Measurements from ENCODE around the gene TMEM154. TPM values are rescaled to one million over a fixed set of nuclear protein-coding genes. Genes with fewer than 3 reads are reported as not detected.
"Not testable (repeated sequence)": the region's sequence is repeated elsewhere in the genome, so short reads cannot be mapped to it uniquely, and the experiment has no call there.

TMEM154 gene
- total RNA-seq, 1 experiment from 2014 or later, result 72.2 TPM

DNA sequence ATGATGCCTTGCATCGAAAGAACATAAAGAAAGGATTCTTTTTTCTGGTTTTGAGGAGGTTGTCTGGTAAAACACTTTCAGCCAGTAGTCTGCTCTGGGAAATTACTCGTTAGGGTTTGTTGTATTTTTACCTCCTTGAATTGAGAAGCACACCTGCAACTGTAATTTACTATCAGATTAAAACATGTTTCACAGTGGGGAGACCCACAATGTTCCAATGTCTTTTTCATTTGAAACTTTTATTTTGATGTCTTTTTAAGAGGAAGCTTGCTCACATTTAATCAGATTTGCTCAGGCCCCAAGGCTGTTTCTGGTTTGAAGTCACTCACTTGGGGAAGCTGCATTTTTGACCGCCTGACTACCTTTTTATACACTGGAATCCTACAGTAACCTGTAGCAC, 12.0 kb downstream of the TMEM154 start:
- no peak for DNase-seq (ENCODE audit: low spot score)

DNA sequence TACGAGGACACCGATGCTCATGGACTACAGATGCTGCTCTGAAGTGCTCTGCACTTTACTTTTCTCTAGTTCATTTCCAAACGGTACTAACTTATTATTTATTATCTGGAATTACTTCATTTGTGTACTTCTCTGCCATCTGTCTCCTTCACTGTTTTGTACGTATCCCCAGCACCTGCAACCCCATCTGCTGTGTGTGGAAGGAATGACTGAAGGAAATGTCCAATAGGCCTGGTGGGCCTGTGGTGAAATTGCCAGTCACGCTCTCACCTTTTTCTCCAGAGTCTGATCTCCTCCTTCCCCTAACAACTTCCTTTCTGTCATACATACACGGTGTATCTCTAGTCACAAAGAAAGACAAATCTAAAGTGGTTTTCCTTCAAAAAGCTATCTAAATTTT, 12.9 kb downstream of the TMEM154 start:
- no peak for DNase-seq (ENCODE audit: low spot score)

DNA sequence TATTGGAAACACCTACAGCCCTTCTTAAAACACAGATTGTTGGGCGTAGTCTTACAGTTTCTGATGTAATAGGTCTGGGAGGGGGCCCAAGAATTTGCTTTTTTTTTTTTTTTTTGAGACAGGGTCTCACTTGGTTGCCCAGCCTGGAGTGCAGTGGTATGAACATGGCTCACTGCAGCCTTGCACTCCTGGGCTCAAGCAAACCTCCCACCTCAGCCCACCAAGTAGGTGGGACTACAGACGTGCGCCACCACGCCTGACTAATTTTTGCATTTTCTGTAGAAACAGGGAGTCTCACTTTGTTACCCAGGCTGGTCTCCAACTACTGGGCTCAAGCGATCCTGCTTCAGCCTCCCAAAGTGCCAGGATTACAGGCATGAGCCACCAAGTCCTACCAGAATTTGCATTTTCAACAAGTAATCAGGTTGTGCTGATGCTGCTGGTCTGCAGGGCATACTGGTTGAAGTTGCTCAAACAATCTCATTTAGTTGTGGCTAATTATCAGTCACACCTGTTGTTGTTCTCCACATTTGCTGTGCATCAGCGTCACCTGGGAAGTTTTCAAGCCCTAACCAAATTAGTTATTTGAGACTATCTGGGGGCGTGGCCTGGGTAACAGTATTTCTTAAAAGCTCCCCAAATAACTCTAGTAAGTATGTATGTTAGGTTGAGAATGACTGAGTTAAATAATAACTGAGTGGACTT, 14.0 kb downstream of the TMEM154 start:
- no peak for DNase-seq (ENCODE audit: low spot score)

DNA sequence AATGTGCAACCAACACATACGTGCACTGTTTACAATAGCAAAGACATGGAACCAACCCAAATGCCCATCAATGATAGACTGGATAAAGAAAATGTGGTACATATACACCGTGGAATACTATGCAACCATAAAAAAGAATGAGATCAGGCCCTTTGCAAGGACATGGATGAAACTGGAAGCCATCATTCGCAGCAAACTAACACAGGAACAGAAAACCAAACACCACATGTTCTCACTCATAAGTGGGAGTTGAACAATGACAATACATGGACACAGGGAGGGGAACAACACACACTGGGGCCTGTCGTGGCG, 15.8 kb downstream of the TMEM154 start:
- DNase-seq (ENCODE audit: low spot score), result not testable (repeated sequence)

DNA sequence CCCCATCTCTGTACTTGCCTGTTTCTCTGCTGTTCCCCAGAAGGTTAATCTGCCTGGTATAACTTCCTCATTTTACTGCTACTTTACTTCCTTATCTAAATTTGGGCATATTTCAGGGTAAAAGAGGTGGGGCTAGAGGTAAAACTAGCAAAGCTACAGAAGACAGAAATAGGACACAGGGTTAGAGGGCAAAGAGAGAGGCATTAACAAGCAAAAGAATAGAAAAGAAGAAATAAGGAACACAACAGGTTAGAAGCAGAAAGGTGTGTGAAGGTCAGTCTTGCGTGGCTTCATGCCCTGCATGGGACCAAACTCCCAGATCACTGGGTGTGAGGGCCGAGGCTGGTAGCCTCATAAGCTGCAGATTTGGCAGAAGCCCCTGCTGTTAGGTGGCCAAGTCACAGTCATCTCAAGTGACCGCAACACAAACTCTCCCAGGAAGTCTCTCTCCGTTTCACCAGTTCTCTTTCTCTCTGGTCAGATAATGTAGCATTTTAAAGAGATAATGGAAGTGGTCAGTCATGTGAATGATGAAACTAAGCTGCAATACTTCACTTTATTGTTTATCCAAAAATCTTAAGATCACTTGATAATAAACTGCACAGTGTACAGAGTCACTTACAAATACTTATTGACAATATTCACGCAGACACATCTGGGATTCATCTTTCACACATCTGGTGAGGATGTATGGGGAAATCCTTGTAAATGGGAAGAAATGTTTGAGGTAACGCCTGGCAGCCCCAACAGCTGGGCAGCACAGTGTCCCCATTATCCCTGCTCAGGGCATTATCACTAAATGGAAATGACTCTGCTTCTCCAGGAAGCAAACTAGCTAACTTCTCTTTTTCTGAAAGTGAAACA, 16.4 kb downstream of the TMEM154 start:
- no peak for DNase-seq (ENCODE audit: low spot score)

DNA sequence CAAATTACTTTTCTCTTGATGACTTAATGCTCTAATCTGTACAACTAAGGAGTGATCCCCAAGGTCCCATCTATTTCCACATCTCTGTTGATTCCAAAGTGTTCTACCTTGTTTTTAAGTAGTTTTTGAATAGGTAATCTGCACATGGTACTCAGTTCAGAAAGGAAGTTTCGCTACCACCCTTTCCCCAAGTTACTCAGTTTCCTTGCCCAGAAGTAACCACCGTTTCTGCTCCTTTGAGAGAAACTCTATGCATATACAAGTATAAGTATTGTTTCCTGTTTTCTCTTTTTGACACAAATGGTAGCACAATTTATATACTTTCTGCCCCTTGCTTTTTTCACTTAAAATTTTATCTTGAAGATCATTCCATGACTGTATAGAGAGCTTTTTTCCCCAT, 18.1 kb downstream of the TMEM154 start:
- DNase-seq (ENCODE audit: low spot score), result no peak

DNA sequence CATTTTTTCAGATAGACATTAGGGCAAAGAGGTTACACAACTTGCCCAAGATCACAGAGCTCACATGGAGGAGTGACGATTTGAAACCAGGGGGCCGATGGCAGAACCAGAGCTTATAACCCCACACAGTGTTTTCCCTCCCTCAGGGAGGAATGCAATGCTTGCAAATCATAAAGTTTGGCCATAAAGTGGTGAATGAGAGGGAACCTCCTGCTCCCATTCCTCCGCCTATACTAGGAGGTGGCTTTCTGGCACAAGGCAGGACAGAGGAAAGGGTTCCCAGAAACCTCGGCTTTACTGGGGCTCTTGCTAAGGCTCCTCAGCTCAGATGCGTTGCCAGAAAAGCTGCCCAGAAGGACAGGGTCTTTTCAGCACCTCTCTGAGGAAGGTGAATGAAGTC, 19.3 kb downstream of the TMEM154 start:
- no peak for DNase-seq (ENCODE audit: low spot score)

DNA sequence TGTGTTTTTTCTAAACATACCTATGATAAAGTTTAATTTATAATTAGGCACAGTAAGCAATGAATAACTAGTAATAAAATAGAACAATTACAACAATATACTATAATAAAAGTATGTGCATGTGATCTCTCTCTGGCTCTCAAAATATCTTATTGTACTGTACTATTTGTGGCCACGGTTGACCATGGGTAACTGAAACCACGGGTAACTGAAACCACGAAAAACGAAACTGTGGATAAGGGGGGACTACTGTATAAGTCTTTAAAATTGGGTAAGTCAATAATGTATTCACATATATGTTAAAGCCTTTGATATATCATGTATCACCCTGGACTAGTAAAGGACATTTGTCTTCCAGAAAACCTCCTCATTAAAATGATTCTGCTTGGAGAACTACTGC, 20.0 kb downstream of the TMEM154 start:
- DNase-seq (ENCODE audit: low spot score), result no peak

DNA sequence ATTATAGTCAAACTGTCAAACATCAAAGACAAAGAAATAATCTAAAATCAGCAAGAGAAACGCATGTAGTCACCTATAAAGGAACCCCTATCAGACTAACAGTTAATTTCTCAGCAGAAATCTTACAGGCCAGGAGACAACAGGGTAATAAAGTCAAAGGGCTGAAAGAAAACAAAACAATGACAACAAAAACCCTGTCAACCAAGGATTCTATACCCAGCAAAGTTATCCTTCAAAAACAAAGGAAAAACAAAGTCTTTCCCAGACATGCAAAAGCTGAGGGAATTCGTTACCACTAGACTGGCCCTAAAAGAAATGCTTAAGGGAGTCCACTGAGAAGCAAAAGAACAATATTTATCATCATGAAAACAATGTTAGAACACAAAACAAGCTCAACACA, 22.1 kb downstream of the TMEM154 start:
- DNase-seq (ENCODE audit: low spot score), result no peak

DNA sequence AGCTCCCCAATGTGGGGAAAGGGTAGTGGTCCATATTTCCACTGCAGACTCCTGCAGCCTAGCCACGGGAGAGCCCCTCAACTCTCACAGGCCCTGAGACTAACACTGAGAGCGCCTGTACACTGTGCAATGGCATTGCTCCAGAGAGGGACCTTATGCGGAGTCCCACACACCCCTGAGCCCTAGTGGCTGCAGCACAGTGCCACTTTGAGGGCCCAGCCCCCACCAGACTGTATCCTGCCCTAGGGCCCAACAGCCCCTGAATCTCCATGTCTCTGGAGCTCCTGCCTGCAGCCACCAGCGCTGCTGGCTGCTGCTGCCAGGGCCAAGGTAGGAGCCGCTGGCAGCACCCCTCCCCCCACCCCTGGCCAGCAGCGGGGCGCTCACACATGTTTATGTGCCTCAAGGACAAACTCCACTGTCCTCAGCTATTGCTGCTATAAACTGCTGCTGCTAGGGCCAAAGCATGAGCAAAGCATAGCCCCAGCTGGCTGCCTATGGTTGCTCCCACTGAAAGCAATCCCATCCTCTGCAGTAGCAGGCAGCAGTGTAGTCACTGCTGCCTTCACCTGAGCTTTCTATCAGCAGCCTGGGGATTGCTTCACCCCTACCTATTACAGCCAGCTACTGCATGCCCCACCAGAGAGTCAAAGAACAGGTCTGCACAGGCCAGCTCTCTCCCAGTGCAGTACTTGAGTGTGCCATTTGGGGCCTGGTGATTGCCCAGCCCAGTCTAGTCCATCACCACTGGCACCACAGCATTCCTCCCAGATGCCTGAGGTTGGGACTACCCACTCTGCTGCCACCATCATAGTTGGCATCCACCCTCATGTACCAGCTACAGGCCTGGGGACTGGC, 24.3 kb downstream of the TMEM154 start:
- no peak for DNase-seq (ENCODE audit: low spot score)

DNA sequence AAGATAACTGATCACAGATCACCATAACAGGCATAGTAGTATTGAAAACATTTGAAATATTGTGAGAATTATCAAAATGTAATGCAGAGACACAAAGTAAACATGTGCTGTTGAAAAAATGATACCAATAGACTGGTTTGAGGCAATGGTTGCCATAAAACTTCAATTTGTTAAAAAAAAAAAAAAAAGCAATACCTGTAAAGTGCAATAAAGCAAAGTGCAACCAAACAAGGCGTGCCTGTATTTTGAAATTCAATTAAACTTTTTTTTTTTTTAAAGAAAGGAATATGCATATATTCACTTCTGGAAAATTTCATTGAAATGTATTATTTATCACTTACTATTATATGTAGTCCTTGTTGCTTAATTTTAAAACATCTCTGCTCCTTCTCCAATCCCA, 27.7 kb downstream of the TMEM154 start:
- DNase-seq (ENCODE audit: low spot score), result no peak

DNA sequence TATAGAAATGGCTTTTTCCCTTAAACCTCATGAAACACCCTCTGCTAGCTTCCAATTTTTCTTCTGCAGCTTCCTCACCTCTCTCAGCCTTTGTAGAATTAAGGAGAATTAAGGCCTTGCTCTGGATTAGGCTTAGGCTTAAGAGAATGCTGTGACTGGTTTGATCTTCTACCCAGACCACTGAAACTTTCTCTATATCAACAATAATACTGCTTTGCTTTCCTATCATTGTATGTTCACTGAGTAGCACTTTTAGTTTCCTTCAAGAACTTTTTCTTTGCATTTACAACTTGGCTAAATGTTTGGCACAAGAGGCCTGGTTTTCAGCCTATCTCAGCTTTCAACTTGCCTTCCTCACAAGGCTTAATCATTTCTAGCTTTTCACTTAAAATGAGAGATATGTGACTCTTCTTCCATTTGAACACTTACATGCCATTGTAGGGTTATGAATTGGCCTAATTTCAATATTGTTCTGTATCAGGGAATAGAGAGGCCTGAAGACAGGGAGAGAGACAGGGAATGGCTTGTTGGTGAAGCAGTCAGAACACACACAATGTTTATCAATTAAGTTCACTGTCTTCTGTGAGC, 28.2 kb downstream of the TMEM154 start:
- no peak for DNase-seq (ENCODE audit: low spot score)

DNA sequence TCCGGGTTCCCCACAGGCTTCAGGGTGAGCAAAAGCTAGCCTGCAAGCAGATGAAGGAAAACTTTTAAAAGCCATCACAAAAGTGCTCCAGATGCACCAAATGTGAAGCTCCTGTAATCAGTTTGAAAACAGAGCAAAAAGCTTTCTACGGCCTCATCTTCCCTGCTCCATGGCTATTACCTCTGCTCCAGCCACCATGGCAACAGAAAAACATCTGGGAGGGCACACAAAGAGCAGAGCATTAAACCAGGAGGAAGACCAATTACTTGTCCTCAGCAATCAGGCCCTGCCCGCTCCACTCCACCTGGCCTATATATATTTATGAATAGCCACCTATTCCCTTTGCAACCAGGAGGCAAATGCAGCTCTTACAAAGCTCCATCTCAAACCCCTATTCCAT, 33.6 kb downstream of the TMEM154 start:
- DNase-seq (ENCODE audit: low spot score), result no peak

DNA sequence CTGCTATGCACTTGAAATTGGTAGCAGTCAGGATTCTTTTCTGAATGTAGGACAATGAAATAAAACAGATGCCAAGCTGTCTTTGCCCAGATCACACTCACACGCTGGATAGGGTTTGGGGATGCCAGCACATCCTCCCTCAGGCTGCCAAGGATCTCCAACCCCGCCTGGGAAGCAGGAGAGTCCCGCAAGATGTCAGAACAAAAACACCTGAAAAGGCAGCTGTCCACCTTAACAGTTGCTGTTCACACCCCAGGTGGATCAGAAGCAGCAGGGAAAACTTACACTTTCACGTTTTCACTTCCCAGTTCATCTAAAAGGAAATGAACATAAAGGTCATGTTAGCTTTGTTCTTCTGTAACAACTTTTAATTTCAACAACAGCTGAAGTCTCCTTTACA, 35.7 kb downstream of the TMEM154 start:
- DNase-seq (ENCODE audit: low spot score), result no peak

DNA sequence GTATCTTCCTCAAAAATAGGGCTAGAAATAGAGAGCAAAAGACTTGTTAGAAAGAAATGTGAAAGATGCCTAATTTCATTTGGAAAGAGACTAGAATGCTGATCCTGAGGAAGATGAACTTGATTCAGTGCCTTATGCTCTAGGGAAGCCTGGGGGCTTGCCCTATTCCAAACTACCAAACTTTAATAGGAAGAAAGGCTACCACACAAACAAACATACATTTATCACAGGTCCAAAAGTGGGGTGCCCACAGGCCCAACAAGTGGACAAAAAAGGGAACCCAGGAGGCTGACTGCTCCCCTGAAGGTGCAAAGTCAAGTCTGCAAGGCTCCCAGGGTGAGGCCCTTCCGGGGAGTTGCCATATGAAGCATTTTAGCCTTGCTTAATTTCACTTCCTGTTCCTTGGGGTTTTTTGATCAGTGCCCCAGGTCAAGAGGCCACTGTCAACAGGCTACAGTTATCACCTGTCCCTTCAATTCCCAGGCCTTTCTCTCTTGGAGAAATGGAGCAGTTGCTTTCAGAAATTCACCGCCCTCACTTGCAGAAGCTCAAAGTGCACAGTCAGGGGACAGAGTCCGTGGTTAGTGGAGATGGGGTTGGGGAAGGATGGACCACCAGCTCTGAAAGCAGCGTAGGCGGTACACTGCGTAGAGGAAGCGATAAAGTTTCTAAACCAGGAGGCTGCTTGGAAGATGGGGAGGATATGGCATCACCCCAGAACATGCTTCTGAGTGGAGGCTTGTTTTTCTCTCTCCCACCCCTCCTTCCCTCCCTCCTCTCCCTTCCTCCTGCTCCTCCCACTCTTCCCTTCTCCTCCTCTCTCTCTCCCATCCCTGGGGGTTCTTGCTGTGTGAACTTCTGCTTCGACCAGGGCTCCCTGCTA, 36.4 kb downstream of the TMEM154 start:
- no peak for DNase-seq (ENCODE audit: low spot score)

DNA sequence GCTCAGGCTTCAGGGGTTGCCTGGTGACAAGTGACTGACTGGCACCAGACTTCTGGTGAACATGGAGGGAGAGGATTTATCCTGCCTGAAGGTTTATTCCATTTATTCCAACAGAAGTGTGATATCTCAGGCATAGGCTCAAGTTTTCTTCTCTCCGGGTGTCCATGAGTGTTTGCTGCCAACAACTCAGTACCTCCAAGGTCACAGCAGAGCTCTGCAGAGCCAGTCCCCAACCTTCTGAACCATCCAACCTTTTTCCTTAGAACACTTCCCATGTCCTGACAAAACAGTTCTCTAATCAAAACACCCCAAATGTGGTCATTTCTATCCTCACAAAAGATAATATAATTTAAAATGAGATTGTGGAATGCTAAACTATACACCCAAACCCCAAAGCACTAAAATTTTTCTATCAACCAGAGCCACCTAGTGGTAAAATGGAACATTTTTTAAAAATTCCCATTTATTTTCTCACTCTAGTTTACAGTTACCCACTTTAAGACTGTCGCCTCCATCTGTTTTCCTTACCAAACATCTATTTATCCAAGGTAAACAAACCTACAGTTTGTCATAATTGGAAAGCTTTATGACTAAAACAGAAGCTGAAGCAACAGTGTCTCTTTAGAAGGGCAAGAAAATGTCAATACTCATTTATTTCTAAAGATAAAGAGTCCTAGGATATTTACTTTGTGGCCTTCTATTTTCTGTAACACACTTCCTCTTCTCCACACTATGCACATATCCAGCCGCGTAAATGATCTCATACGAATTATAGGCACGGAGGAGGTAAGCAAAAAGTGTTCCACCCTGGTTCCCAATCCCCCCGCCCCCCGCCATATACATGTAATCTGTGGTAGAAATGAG, 39.5 kb downstream of the TMEM154 start:
- peak; percentile 21 for DNase-seq (ENCODE audit: low spot score)

DNA sequence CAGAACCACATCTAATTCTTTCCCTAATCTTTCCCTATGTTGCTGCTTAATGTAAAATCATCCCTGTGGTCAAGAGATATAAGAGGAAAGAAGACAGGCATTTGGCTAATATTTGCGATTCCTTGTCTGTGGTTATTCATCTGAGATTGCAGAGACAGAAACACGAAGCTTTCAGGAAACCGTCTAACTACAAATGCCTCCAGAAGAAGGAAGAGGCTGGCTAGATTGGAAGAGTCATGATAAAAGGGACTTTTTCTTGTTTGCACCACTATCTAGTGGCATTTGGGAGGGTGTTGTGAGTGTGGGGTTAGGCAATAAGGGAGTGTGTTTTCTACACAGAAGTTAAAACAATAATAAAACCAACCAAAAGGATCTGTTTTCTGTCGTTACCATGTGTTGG, 43.9 kb downstream of the TMEM154 start:
- no peak for DNase-seq (ENCODE audit: low spot score)

DNA sequence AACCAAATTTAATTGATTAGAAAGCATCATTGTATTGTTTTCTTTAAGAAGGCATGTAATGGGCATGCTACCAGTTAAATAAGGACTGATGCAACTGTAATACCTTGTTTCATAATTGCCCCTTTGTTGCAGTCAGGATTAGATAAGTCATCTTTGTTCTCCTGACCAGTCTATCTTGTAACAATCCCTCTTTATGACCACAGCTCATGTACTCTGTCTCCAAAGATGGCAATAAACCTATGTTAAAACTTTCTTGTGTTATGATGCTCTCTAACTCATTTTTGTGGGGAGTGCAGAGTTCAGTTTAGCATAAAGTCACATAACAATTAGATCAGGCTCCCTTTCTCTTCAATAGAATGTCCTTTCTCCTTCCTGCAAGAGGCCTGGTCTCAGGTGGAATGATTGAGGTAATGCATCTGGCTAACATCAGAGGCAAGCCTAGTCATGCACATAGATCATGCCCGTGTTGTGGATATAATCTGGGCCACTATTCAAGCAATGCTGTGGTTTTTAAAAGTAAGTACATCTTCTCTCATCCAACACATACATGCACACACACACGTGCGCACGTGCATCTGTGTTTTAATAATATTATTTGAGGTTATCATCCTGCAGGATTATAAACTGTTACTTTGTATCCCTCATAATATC, 45.6 kb downstream of the TMEM154 start:
- DNase-seq (ENCODE audit: low spot score), result no peak

DNA sequence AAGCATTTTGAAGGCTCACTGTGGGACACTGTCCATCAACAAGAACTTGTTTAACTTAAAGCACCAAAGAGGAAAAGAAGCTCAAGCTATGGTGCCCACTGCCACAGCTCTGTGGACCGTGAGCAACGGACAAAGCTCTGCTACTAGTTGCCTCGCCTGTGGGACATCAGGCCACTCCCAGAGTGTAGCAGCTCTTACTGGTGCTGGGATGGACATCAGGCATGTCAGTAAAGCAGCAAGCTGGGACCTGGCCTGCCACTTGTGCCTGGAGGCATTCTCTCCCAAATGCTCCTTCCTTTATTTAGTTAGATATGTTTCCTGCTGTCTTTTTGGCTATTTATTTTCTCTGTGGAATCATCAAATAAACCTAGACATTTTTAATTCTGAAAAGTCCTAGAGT, 46.7 kb downstream of the TMEM154 start:
- no peak for DNase-seq (ENCODE audit: low spot score)

DNA sequence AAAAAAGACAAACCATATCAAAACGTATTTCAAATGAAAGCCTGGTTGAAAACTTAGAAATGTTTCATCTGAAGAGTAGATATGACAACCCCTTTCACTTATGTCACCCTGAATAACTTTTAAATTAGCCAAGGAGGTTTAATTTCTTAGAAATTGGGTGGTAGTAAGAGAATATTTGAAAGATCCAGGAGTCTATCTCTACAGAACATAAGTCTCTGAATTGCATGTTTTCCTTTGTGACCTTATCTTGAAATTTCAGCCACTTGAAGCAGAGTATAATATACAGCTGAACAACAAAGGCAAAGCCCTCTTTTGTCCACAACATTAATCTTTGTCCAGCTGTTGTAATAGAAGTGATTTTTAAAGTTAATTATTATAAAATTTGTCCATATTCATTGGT, 49.5 kb downstream of the TMEM154 start:
- no peak for DNase-seq (ENCODE audit: low spot score)
